ENCODE measurements around the gene HMCN1.
"Not testable (repeated sequence)": the region's sequence is repeated elsewhere in the genome, so short reads cannot be mapped to it uniquely, and the experiment has no call there.

The HMCN1 gene

DNA sequence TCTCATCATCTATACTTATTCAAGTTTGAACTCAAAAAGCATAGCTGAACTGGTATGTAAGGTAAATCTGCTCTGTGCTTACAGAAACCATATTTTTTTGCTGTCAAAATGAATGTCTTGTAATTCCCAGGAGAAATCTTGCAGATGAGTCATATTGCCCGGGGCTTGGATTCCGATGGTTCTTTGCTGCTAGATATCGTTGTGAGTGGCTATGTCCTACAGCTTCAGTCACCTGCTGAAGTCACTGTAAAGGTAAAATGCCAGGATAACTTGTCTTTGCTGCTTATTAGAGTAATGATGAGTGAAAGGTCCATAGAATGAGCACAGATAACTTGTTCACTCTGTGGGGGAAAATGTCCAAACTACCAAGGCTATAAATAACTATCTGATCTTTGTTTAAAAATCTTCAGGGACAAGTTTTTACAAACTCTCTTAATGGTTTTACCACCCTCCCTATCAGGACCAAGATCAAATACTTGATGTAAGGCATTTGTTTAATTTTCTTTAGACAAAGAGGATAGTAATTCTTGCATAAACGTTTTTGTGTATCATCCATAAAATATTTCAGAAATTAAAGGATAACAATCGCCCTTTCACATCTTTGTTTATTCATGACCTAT lies 418.5 kb downstream of the HMCN1 start:
- DNase-seq (ENCODE audit: low spot score): no peak

DNA sequence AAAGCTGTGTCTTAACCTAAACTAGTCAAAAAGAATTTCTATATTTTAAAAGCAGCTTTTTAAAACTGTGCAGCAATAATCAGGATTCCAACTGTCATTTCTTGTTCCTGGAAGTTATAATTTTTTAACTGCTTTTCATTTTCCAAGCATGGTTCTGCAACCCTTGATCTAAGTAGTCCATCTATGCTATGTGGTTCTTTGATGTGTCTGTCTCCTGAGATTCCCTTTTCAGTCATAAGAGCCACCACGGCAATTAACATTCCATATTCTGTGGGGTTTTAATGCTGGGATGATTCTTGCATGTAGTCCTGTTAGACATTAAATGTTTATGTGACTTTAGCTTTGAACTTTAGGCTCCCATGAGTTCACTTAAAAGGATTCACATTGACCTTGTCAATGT lies 420.5 kb downstream of the HMCN1 start:
- DNase-seq (ENCODE audit: low spot score): no peak

DNA sequence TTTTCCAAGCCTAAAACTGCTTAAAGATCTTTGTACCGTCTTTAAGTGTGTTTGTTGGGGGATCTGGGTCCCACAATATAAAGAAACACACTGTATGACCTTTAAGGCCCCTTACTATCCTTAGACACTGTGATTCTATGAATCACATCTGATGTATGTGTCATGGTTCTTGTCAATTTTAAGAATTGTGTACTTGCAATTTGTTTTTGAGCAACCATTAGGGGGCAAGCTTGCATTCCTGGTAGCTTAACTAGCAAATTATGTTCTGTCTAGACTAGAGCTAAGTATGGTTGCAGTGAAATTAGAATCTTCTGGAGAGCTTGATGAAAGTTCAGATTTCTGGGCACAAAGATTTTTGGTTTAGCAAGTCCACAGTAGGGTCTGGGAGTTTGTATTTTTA lies 421.4 kb downstream of the HMCN1 start:
- DNase-seq (ENCODE audit: low spot score): peak; percentile 59

DNA sequence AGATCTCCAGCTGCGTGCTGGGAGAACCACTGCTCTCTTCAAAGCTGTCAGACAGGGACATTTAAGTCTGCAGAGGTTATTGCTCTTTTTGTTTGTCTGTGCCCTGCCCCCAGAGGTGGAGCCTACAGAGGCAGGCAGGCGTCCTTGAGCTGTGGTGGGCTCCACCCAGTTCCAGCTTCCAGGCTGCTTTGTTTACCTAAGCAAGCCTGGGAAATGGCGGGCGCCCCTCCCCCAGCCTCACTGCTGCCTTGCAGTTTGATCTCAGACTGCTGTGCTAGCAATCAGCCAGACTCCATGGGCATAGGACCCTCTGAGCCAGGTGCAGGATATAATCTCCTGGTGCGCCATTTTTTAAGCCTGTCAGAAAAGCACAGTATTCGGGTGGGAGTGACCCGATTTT lies 428.7 kb downstream of the HMCN1 start:
- DNase-seq (ENCODE audit: low spot score): not testable (repeated sequence)

DNA sequence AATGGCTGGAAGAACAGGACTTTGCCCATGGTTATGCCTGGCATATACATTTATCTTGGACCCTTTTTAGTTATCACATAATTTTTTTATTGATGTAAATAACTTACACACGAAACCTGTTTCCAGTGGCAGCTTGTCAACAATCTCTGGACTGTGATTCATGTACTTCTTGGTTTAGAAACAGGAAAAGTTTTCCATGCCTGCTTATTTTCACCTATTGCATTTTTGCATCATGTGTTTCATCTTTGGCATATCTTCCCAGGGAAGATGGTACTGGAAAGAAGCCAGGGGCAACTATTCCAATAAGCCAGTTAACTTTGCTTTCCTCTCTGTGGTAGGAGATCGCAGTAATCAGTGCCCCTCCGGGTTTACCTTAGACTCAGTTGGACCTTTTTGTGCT lies 430.6 kb downstream of the HMCN1 start:
- DNase-seq (ENCODE audit: low spot score): no peak

DNA sequence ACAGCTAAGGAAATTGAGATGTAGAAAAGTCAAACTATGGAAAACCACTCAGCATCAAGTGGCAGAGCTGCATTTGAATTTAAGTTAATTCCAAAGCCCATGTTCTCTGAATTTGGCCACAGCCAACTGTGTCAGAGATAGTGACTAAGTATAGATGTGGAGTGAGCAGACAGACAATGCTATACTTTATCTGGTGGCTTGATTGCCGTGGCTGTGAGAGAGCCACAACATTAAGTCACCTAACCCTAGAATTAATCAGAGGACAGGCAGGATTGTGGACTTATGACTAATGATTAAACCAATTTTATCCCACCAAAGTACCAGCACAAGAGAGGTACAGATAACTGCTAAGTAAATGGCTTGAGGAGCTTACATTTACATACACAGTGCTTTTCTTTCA lies 431.1 kb downstream of the HMCN1 start:
- no peak for DNase-seq (ENCODE audit: low spot score)

DNA sequence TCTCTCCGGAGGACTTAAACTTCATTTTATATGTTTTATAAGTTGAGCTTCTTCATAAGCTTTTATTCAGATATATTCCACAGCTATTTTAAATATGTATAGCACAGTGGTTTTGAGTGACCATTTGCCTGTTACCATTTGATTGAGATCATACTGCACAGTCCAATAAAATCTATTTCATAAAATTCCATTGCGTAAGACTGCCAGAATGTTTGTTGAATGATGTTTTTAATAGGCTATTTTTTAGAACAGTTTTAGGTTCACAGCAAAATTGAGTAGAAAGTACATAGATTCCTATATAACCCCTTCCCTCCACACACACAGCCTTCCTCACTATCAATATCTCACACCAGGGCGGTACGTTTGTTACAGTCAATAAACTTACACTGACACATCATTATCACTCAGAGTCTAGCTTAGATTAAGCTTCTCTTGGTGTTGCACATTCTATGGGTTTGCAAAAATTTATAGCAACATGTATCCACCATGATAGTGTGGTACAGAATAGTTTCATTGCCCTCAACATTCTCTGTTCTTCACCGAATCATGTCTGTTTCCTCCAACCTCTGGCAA lies 433.0 kb downstream of the HMCN1 start:
- DNase-seq (ENCODE audit: low spot score): no peak

DNA sequence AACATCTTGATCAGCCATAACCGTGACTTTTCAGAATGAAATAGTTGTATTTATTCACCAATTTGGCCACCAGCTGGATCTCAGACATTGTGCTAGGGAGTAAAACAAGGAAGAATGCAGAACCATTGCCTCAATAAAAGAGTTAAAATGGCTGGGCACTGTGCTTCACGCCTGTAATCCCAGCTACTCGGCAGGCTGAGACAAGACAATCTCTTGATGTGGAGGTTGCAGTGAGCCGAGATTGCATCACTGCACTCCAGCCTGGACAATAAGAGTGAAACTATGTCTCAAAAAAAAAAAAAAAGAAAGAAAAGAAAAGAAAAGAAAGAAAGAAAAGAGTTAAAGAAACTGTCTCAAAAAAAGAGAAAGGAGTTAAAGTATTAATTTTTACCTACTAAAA lies 441.4 kb downstream of the HMCN1 start:
- DNase-seq (ENCODE audit: low spot score): no peak

DNA sequence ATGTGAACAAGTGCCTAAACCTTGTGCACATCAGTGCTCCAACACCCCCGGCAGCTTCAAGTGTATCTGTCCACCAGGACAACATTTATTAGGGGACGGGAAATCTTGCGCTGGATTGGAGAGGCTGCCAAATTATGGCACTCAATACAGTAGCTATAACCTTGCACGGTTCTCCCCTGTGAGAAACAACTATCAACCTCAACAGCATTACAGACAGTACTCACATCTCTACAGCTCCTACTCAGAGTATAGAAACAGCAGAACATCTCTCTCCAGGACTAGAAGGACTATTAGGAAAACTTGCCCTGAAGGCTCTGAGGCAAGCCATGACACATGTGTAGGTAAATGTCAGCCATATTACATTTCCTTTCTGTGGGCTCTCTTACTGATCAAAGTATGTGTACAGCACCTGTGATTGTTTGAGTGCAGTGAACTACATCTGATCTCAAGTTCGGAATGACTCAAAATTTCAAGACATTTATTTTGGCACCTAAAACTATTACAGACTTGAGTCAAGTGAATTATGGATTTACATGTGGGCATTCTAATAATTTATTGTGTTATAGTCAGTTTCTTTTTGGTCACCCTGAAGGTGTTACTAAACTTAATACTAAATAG lies 444.3 kb downstream of the HMCN1 start:
- no peak for DNase-seq (ENCODE audit: low spot score)

DNA sequence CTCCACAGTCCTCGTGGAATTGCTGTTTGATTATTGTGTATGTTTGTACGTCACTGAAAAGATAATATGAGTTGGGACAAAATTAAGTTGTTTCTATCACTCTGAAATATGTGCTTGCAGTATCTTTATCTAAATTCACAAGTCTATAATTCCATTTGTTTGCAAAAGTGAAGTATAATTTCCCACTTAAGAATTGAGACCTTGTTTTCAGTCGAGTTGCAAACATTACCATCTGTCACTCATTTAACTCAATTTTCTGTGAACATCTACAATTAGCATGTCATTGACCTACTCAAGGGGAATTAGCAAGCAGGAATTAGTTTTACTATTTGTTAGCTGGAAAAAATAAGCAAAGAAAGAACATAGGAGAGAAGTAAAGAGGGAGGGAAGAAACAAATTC lies 445.0 kb downstream of the HMCN1 start:
- DNase-seq (ENCODE audit: low spot score): no peak

DNA sequence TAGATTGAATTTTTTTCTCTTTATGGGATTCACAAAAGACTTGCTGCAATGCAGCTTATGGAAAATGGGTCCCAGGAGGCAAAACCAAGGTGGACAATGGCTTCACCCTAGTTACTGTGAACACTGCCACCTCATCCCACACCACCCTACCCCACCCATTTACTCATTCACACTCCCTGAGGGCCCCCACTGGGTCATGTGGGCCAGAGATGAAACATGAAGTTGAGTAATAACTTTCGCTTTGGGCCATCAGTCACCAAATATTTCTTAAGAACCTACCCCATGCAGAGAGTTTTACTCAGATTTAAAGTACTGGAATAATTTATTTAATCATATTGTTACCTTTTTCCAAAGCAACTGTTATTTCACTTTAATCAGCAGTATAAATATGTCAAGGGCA lies 449.0 kb downstream of the HMCN1 start:
- no peak for DNase-seq (ENCODE audit: low spot score)

DNA sequence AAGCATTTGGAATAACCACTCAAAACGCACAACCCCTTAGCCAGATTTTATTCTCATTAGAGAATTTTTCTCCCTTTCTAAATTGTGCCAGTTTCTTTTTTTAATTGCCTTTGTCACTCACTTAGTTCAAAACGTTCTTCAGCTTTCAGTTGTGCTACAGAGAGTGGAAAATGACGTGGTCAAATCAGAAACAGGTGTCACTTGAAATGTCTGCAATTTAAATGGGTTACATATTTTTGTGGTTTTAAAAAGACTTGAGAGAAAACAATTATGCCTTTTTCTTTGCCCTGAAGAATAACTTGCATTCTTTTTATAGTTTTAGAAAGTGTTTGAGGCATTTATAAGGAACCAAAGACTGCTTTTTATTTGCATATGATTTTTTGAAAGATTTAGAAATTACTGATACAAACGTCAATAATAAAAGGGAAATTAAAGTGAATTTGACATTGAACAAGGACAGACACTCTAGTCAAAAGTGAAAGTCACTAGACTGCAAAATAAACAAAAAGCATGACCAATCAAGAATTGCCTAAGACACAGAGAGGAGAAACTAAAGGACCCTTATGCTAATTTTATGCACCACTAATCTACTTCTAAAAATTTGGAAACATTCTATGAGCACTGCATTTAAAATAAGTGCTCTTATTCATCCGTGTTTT lies 449.9 kb downstream of the HMCN1 start:
- DNase-seq (ENCODE audit: low spot score): peak; percentile 19

DNA sequence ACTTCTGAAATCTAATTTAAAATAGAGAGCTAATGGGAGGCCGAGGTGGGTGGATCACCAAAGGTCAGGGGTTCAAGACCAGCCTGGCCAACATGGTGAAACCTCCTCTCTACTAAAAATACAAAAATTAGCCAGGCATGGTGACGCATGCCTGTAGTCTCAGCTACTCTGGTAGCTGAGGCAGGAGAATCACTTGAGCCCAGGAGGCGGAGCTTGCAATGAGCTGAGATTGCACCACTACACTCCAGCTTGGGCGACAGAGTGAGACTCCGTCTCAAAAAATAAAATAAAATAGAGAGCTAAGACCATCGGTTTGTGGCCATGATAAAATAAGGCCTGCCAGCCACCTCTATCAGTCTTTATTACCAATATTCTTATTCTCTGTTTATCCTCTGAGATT lies 452.1 kb downstream of the HMCN1 start:
- DNase-seq (ENCODE audit: low spot score): not testable (repeated sequence)

DNA sequence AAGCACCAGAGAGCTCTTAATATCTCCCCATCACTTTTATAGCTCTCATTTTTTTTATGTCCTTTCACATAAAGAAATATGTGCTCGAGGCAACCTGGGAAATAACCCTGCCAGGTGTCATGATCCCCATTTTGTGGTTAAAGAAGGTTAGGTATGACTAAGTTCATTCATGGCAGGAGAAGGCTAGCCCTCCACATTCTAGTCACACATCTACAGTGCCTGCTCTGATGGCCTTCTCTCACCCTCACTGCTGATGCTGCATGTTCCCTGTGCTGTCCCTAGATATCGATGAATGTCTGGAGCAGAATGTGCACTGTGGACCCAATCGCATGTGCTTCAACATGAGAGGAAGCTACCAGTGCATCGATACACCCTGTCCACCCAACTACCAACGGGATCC lies 453.4 kb downstream of the HMCN1 start:
- DNase-seq (ENCODE audit: low spot score): no peak

DNA sequence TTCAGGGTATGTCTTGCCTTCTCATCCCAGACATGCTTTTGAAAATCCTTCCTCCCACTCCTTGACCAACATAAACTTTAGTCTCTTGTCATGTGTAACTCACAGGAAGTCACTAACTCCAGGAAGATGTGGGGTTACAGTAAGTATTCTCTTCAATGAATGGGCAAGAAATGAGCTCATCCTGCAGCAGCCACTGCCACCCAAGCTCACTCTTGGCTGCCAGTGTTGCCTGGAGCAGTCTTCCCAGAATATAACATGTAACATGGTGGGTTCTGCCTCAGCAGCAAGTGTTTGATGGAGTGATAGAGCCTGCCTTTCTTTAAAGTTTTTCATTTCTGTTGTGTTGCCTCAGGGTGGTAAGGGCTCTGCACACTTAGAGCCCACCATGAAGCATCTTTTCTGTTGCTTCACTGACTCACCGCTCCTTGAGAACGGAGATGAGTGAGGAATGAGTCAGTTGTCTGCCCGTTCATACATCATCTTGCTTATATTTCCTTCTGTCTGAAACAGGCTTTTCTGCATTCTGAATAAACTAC lies 453.9 kb downstream of the HMCN1 start:
- DNase-seq (ENCODE audit: low spot score): no peak

DNA sequence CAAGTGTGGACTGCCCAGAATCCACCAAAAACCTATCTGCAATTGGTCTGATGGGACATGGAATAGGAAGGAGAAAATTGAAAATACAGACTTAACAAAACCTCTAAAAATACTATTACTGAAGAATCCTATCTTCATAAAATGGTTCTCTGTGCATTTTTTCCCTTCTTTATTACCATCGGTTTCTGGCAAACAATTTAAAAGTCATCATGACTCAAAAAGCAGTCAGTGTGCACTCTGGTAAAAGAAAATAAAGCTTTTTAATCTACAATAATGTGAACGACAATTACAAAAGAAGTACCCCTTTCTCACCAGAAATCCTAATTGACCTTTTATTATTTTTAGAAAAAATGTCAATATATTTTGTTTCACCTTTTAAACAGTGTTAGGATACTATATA lies 454.5 kb downstream of the HMCN1 start:
- no peak for DNase-seq (ENCODE audit: low spot score)

DNA sequence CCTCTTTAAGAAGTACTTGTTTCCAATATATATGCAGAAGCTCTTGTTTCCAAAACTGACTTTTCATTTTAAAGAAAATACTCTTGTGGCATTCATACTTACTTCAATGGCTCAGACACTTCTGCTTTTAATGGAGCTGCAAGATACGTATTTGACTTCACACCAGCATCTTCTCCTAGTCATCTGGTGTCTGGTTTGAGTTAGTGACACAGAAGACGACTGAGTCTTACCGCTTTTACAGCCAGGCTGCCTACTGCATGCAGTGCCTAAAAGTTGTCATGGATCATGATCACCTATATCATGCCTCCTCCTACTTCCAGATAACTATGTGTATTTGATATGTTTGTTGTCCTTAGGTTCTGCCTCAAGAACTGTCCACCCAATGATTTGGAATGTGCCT lies 455.0 kb downstream of the HMCN1 start:
- DNase-seq (ENCODE audit: low spot score): no peak

DNA sequence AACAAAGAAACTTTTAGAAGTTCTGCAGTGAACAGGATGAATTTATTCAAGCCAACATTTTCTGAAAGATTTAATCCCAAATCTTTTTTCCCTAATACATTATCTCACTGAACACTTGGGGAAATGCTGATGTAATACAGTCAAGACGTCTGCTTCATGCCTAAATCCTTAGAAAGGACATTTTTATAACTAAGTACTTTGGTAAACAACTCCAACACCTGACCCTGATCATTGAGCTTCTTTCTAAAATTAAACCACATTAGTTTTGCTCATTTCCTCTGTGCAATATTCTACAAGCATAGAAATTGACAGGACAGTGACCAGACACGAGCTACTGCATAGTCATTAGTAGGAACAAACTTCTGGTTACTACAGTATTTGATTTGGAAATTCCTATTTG lies 457.3 kb downstream of the HMCN1 start:
- no peak for DNase-seq (ENCODE audit: low spot score)

DNA sequence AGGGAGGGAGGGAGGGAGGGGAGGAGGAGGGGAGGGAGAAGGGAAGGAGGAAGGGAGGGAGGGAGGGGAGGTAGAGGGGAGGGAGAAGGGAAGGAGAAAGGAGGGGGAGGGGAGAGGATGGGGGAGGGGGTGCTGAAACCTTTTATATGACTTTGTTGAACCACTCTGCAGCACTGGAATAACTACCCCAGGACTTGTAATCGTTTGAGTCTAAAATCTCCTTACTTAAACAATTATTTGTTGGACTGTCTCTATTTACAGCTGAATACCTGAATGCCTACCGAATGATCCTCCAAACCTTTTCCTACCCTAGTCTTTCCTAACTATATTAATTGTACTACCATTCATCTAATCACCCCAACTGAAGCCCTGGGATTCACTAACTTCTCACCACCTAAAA lies 459.0 kb downstream of the HMCN1 start:
- DNase-seq (ENCODE audit: low spot score): no peak

DNA sequence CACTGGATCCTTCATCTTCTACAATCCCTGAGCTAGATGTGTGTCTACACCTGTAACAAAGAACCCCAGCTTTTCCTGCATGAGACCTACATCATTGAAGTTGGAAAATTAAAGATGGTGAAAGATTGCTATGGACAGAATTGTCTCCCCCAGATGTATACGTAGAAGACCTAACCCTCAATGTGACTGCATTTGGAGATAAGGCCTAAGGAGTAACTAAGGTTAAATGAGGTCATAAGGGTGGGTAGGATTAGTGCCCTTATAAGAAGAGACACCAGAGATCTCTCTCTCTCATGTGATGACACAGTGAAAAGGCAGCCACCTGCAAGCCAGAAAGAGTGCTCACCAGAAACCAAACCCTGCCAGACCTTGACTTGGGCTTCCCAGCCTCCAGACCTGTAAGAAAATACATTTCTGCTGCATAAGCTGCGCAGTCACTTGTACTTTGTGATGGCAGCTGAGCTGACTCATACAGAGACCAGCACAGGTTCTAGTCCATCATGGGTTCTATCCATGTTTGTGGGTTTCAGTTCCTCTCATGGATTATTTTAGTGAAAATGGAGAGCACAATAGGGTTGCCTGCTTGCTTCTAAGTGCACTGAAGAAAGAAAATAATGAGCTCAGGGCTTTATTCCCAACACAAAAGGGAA lies 460.0 kb downstream of the HMCN1 start:
- DNase-seq (ENCODE audit: low spot score): no peak

DNA sequence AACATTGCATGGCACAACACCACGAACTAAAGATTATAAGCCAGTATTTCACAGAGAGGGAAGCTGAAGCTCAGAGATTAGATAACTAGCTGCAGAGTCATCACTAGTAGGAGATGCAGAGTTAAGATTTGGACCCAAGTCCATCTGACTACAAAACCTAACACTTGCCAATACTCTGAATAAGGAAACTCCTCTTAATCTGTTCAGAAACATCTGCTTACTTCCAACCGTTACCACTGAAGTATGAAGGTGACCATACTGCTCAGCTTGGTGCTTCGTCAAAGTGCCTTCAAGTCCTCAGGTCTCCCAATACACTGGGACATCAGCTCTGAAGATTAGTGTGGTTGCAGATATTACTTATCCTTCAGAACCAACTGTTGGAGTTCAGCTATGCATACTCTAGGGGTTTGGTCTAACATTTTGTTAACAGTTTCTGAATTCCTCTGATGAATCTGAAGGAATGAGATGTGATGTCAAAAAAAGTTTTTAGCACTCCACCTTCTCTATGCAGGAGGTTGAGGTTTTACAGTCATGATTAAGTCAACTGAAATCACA lies 461.3 kb downstream of the HMCN1 start:
- no peak for DNase-seq (ENCODE audit: low spot score)

DNA sequence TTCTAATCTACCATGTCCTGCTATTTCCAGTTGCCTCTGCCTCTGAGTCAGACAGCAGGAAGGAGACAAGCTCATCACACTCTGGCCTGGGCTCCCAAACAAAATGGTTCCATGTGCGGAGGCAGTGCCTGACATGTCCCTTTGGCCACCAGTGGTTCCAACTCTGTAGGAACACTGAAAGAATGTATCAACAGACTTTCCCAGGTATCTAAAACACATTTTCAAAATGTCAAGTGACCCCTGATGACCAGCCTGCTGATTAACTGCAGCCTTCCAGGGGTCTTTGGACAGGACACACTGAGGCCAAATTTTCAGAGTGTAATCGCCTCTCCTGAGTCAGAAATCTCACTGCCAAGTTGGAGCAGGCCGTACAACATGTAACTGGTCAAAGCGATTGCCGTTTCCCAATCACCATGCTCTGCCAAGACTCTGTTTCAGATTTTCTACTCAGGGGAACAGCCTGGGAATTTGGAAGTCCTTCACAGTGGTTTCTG lies 468.1 kb downstream of the HMCN1 start:
- DNase-seq (ENCODE audit: low spot score): no peak

Data from NAMALWA (cell line).